GM18502 (cell line): ENCODE measurements around the gene ZNF593.
A peak's percentile ranks its signal among the peaks of the same experiment; 100 is the strongest.

ENCODE experiments used
- ATAC-seq: cut with Tn5 transposase; IDR thresholded peaks from one replicate; pipeline ENCODE4 v1.9.1; 2021; ENCODE audit warnings: mild to moderate bottlenecking; ENCODE audit not compliant: unreplicated experiment, poor library complexity

The ZNF593 gene

DNA sequence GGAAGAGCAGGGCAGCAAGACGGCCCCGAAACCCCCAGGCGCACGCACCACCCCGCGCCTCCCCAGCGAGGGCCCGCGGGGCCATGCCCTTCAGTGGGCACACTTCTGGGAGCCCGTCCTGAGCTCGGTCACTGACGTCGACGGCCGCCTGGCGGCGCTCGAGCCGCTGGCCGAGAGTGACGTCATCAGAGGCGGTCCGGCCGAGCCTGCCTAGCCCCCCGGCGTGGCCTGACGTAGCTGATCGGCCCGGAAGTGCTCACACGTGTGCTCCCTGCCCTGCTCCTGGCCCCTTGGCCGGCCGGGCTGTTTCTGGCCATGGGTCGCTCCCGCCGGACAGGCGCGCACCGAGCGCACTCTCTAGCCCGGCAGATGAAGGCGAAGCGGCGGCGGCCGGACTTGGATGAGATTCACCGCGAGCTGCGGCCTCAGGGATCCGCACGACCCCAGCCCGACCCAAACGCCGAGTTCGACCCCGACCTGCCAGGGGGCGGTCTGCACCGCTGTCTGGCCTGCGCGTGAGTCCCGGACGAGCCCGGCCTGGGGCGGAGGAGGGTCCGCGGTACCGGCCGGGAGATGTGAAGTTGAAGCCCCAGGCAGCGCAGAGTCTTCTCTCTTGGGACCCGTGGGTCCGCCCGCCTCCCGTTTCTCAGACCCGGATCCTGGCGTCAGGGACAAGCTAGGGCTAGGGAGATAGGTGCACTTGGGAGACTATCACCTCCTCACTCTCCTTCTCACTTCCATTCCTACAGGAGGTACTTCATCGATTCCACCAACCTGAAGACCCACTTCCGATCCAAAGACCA, at the start of gene ZNF593:
Gene ZNF593, plus strand, starts transcription at position 240 of the 803 bp plus-strand sequence. Its CDS starts 76 bp downstream, at position 316.
- peak; percentile 89 for ATAC-seq

DNA sequence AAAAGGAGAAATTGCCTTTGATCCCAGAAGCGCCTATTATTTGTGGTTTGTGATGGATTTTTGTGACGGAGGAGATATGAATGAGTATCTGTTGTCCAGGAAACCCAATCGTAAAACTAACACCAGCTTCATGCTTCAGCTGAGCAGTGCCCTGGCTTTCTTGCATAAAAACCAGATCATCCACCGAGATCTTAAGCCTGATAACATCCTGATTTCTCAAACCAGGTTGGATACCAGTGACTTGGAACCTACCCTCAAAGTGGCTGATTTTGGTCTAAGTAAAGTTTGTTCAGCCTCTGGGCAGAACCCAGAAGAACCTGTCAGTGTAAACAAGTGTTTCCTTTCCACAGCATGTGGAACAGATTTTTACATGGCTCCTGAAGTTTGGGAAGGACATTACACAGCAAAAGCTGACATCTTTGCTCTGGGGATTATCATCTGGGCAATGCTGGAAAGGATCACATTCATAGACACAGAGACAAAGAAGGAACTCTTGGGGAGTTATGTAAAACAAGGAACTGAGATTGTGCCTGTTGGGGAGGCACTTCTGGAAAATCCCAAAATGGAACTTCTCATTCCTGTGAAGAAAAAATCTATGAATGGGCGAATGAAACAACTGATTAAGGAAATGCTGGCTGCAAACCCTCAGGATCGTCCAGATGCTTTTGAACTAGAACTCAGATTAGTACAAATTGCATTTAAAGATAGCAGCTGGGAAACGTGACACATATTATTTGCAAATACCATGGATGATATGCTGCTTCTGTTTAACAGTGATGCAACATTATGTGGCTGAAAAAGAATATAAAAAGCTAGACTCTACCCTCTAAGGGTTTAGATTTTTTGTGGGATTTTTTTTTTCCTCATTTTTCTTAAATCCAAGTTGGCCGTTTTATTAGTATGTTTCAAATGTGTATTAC, 47.6 kb upstream of the ZNF593 start:
- ATAC-seq: no peak

DNA sequence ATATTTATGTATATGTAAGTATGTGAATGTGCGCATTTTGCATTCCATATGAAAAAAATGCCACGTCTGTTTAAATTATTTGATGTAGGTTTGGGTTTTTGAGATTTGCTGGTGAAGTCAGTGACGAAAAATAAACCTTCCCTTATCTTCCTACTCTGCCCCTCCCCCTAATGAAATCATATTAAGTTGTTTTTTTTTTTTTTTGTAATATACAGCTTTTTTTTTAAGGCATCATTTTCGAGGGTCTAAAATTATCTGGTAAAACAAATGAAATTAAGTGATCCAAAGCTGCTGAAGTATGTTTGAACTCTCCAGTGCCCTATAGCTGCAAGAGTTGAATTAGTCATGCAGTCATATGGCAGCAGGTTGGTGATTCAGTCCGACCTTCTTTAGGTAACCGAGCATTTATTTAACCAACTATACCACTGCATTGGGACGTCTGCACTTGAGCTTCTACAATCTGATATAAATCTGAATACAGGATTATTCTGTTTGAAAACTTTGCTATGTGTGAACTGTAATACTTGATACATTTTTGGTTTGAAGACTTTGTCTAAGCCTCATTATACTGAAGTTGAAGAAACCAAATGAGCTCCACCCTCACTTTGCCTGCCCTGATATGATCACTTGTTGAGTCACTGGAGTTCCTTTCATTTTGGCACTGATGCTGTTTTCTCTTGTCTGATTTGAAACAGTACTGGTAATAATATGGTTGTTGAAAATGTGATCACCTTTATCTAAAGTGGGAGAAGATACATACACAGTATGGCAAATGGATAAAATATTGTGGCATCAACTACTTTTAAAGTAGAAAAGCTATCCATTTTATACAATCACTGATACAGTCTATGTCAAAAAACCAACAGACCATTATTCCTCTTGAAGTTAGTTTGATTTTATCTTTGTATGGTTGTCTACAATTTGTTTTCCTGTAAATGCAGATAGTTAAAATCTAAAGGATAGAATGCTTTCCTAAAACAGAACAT, 46.4 kb upstream of the ZNF593 start:
- no peak for ATAC-seq

DNA sequence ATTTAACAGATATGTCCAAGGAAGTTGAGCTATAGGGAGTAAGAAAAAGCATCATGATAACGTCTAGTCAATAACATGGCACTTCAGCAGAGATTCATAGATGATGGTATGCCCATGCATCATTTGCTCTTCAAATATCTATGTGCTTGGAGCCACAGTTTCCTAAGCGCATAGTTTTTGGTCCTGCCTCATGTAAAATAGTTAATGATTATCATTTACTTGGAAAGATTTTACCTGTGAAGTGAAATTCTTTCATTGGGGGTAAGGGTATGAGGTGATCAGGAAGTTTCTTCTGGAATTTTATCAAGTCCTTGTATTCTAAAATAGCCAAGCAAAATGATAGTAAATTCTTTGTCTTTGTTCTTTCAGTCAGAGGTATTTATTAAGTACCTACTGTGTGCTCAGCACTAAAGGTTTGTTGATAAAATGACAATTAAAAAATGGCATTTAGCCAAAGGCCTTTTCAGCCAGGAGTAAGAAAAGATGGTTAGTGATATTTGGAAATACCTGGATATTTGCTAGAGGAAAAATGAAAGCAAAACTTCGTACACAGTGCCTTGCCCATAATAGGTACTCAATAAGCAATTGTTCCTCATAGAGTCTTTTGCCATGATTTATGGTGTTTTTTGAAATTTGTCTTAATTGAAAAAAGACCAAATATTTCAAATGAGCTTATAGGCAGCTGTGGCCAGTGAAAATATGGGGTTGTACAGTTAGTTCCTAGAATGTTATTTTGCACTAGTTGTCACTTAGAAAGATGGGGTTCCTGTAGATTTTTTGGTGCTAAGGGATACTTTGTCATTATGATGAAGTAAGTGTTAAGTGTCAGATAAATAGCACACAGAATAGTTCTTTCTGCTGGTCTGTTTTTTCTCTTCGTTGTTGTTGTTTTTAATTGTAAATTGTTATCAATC, 45.0 kb upstream of the ZNF593 start:
- ATAC-seq: no peak

DNA sequence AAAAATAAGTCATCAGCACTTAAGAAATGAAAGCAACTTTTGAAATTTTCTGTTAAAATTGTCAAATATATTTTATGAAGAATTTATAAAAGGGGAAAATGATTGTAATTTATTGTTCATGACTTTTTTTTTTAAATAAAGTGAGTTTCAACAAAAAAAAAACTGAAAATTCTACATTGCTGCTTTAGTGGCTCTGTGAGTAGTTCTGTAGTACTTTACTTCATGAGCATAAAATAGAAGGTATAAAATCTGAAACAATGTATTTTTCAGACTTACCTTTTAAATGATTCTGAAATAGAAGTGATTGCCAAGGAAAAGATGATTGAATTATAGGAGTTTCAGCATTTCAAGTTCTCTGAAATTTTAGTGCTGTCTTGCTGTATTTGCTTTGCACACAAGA, 44.3 kb upstream of the ZNF593 start:
- no peak for ATAC-seq

DNA sequence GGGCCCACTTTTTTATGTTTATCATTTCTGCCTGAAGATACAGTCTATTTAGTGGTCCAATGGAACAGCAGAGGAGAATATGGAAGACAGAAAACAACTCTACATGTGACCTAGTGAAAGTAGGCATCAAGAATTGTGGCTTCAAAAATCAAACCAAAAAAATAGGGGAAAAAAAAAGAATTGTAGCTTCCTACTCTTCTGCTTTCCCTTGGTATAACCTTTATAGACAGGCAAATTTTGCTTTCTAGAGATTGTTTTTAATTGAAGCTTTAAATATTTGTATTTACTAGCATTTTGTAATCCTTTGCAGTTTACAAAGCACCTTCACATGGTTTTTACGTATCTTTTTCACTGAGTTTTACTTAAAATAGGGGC, 43.8 kb upstream of the ZNF593 start:
- ATAC-seq: no peak

DNA sequence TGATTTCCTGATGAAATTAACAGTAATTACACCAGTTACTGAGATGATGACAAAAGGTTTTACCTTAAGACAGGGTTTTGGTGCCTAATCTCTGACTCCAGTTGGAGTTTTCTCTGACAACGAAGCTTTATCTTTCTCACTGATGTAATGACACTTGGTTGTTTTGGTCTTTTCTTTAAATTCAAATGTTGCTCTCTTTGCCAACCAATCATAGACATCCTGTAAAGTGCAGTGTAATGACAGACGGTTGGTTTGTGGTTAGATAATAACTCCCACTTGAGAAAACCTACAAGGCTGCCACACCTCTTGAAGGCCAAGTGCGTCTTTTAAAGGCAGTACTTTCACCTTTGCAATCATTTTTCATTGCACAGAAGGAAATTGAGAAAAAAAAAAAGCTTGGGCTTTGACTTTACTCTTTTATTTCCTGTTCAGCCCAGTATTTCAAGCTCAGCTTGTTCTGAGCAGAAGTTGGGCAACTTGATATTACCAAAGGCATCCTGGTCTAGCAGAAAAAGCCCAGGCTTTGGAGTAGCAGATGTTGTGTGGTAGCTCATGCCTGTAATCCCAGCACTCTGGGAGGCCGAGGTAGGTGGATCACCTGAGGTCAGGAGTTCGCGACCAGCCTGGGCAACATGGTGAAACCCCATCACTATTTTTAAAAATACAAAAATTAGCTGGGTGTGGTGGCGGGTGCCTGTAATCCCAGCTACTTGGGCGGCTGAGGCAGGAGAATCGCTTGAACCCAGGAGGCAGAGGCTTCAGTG, 43.2 kb upstream of the ZNF593 start:
- ATAC-seq: no peak

DNA sequence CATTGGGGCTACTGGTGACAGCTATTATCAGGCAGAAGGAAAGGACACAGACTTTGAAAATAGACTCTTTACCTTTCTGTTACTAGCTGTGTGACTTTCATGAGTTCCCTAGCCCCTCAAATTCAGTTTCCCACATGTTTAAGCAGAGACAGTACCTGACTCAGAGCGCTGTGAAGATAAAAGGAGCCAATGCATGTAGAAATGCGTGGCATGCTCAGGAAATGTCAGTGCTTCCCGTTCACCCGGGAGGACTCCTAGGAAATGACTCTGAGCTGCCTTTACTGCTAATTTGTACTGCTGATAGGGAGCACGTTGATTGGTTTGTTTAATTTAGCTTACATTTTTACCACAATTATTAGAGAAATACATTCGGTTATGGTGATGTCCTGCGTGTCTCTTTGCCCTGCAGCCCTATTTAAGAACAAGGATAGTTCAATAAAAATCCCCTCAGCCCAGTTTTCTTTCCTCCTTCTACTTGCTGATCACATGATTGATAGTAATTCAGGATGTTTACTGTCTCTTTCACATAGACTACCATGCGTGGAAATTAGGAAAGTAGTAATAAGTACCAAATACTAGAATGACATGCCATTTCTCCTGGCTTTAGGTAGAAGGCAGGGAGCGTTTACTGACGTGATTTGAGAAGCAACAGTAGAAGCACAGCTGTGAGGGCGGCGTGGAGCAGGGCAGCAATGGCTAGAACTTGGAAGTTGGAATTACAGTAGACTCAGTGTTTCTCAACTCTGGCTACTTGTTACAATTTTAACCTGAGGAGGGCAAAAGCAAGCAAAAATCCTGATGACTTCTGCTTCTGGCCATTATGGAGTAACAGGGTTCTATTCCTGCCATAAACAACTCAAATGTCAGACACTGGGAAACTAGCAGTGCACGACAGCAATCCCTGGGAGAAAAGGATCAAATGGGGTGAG, 42.2 kb upstream of the ZNF593 start:
- ATAC-seq: no peak

DNA sequence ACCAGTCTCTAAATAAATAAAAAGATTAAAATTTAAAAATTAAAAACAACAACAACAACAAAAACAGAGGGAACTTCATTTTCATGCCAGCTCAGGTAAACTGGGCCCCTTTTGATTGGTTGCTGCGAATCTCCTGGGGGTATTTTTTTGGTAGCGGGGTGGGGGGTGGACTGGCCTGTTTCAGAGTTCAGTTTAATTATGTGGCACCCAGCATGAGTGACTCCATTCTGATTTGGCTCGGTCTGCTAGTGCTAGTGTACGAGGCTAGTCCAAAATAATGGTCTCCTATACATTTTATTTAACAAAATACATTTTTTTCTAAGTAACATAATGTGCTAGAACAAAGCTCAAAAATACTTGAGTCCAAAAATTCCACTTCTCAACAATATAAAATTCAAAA, 39.9 kb upstream of the ZNF593 start:
- ATAC-seq: no peak

DNA sequence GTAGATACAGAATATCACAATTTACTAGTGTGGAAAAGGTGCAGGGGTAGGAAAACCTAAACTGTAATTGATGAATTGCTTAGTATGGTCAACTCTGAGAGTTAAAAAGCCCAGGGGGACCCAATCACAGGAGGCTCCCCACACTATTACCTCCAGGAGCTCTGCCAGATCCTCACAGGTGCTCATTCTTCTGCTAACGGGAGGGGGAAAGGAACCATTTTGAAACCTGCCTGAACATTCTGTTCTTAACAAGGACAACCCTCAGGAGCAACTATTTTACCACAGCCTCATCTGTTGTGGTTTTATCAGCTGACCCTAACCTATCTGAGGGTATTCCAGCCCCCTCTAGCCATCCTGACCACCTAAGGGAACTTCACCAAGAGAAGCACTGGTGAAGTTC, 39.0 kb upstream of the ZNF593 start:
- no peak for ATAC-seq

DNA sequence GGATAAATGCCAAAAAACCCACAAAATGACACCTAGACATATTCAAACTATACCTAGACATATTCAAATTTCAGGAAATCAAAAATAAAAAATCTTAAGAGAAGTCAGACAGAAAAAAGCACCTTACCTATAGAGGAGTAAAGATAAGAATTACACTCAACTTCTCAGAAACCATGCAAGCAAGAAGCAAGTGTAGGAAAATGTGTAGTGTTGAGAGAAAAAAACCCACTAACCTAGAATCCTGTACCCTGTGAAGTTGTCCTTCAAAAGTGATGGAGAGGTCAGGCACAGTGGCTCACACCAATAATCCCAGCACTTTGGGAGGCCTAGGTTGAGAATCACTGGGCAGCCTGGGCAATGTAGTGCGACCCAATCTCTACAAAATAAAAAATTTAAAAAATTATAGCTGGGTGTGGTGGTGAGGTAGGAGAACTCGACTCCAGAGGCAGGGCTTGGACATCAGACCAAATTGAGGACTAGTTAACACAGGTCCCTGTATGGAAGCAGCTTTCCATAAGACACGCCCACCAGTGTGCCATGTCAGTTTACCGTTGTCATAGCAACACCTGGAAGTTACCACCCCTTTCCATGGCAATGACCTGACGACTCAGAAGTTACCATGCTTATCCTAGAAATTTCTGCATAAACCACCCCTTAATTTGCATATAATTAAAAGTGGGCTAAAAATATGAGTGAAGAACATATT, 37.4 kb upstream of the ZNF593 start:
- ATAC-seq: no peak

DNA sequence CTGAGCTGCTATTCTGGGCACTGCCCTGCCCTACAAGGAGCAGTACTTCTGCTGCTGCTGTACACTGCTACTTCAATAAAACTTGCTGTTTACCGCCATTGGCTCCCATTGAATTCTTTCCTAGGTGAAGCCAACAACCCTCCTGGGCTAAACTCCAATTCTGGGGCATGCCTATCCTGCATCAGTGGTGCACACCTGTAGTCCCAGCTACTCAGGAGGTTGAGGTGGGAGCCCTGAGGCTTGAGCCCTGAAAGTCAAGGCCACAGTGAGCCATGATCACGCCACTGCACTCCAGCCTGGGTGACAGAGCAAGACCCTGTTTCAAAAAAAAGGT, 36.9 kb upstream of the ZNF593 start:
- ATAC-seq: no peak

DNA sequence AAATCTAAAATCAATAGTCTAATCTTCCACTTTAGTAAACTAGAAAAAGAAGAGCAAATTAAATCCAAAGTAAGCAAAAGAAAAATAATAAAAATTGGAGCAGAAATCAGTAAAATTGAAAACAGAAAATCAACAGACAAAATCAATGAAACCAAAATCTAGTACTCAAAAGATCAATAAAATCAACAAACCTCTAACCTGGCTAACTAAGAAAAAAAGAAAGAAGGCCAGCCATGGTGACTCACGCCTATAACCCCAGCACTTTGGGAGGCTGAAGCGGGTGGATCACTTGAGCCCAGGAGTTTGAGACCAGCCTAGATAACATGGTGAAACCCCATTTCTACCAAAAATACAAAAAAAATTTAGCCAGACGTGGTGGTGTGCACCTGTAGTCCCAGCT, 35.2 kb upstream of the ZNF593 start:
- ATAC-seq: no peak

DNA sequence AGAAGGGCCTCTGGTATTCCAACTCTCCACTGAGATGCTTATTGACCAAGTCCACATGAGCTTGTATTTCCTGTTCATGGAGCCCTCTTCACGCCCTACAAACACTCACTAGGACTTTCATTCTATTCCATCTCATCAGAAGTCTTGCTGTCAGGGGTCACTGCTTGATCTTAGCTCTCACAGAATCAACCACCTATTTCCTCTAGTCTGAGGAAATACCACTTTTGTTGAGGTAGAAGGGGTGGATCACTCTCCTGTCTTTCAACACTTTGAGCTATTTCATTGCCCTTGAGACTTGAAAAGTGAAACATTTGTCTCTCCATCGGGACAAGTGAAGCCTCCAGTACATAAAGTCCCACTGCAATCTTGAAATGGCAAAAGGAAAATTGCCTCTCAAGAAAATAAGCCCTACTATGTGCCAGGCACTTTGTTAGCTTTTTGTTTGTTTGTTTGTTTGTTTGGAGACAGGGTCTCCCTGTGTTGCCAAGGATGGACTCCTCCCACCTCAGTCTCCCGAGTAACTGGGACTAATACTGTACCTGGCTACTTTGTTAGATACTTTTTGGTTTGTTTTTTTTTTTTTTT, 30.6 kb upstream of the ZNF593 start:
- no peak for ATAC-seq

DNA sequence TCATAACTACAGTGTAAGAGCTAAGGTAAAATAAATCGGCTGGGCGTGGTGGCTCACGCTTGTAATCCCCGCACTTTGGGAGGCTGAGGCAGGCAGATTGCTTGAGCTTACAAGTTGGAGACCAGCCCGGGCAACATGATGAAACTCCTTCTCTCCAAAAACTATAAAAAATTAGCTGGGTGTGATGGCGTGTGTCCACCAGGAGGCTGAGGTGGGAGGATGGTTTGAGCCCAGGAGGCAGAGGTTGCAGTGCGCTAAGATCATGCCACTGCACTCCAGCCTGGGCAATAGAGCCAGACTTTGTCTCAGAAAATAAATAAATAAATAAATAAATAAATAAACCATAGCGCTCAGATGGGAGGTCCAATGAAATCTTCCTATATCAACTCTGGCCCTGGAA, 27.5 kb upstream of the ZNF593 start:
- no peak for ATAC-seq

DNA sequence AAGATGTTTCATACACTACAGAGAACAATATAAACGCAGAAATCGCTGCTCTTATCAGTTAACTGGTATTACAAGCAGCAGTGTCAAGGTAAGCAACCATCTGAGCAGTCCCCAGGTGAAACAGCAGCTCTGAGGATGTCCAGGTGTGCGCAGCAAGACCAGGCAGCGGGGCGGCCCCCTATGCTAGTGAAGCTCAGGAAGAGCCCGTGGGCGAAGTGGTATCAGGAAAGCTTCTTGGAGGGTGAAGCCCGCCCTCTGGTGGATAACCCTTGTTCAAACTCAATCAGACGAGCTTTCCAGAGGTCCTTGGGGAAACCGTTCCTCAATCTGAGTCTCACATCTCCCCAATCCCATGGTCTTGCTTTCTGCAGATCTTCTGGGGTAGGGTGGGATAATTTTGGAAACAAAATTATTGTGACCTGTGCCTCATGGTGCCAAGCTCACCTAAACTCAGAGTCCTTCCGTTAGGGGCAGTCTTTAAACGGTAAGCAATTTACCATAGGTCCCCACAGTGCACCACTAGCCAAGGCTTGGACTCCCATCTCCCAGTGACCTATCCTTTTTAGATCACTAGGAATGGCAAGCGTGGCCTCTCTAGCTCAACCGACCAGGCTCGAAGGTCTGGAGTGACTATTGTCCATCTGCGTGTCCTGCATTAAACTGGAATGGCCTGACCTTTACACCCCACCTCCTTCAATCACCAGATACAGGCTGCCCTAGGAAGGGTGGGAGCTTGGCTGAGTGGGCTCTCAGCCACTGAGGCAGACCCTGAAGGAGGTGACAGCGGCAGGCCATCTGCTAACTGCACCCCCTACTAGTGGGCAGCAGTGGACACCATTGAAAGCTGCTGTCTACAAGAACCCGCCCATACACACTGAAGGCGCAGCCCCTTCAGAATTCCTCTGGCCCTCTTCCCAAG, 24.4 kb upstream of the ZNF593 start:
- ATAC-seq: no peak
